Gastroesophageal sphincter (tissue), 4 donors: ENCODE results near the gene TTC23. TPM values are rescaled to one million over a fixed set of nuclear protein-coding genes. Genes with fewer than 3 reads are reported as not detected.

ENCODE experiments used
- ATAC-seq: fragments of 150-250 bp; one replicate; pipeline ENCODE4 v1.9.1; 2016; ENCODE audit warnings: mild to moderate bottlenecking, moderate library complexity
- H3K27ac ChIP-seq, 4 donors: fragments of 200-600 bp; sonication (generic) in 3 of 4; 1 replicate in 3 of 4; 2 replicates in 1 of 4; pipeline ENCODE4 v1.5.1; 2016 to 2019
- H3K27me3 ChIP-seq: fragments of 200-600 bp; sonication (generic); one replicate; pipeline ENCODE4 v1.5.1; 2019
- H3K36me3 ChIP-seq, 2 donors: fragments of 200-600 bp; sonication (generic); one replicate each; pipeline ENCODE4 v1.5.1; 2019; ENCODE audit warnings: control low read depth in 1 of 2
- H3K4me1 ChIP-seq, 3 donors: fragments of 200-600 bp; sonication (generic); 1 replicate in 2 of 3; 2 replicates in 1 of 3; pipeline ENCODE4 v1.5.1; 2016 to 2019; ENCODE audit warnings: control low read depth in 2 of 3
- H3K4me3 ChIP-seq, 2 donors: fragments of 200-600 bp; sonication (generic); one replicate each; pipeline ENCODE4 v1.5.1; 2019; ENCODE audit warnings: mild to moderate bottlenecking in 1 of 2, moderate library complexity in 1 of 2
- H3K9me3 ChIP-seq, 3 donors: fragments of 200-600 bp; sonication (generic); one replicate each; pipeline ENCODE4 v1.5.1; 2017 to 2019; ENCODE audit warnings: control low read depth in 2 of 3
- EP300 ChIP-seq: sonication (generic); formaldehyde crosslinking; IDR thresholded peaks from one replicate; pipeline ENCODE4 v1.6.1; 2017; ENCODE audit warnings: antibody characterized with exemption, mild to moderate bottlenecking
- POLR2A ChIP-seq, 2 donors: fragments of 450-650 bp; IDR thresholded peaks; one replicate each; pipeline ENCODE4 v1.6.1; 2017; ENCODE audit warnings: antibody characterized with exemption in 2 of 2, mild to moderate bottlenecking in 2 of 2, moderate library complexity in 1 of 2
- POLR2AphosphoS5 ChIP-seq: sonication (generic); formaldehyde crosslinking; IDR thresholded peaks from one replicate; pipeline ENCODE4 v1.6.1; 2017; ENCODE audit warnings: antibody characterized with exemption
- WGBS, 2 donors: methylation state at CpG; one replicate each; pipeline ENCODE4 v1.1.5; 2018; ENCODE audit warnings: low coverage in 1 of 2; 5-methylcytosine and 5-hydroxymethylcytosine counted together
- total RNA-seq, 4 donors: library from RNA; depleted of rRNA; stranded (reverse); fragments of >200 nt; gene quantifications; one replicate each; pipeline ENCODE4 v1.1.0, GENCODE V29; 2016
- TF ChIP-seq, protein P1 (sequence below), 4 experiments: fragments of 200-600 bp in 2 of 4; fragments of 450-650 bp in 2 of 4; sonication (generic) in 1 of 4; IDR thresholded peaks; one replicate each; pipeline ENCODE4 v1.5.1; 2017 to 2019; ENCODE audit warnings: antibody characterized with exemption in 4 of 4, mild to moderate bottlenecking in 2 of 4, moderate library complexity in 2 of 4

TTC23 gene
- total RNA-seq, 4 donors from 2014 or later, result 13.7 to 33.3 (median 20.0) TPM

DNA sequence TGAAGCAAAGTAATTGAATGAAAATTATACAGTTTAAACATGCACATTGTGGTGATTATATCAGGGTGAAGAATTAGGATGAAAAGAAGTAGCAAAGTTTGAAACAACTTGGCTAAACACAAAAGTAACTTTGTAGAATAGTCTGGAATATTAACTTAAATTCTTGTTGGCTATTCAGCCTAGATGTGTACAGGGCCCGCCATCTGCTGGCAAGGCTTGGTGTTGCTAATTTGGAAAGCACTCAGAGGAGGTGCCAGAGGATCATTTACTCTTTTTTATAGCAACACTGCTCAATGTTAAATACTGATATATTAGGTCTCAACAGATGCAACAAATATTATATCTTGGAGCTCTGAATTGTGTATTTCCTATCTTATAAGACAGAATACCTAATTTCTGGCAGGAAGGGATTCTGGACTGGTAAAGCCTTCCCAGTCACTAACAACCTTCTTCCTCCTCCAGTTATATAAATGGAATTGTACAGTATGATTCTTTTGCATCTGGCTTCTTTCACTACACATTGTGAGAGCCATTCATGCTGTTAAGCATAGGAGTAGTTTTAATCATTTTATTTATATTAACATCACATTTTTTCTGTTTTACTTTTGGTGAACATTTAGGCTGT is 36.1 kb downstream of the TTC23 start:
- H3K4me3 ChIP-seq, result no peak overlapping the region
- 0% methylated on average over 1 of the region's 1 CpG for WGBS, 2 donors
- ATAC-seq, result peak; percentile 57
- peaks cover 0 to 30% of the 10 kb centered on the region in 2 donors for H3K36me3 ChIP-seq
- peak overlapping the region; percentile 85 to 92 (median 88) for H3K27ac ChIP-seq
- TF ChIP-seq POLR2A (IDR thresholded peaks at IDR 0.05) (no peak), POLR2AphosphoS5 (peak; percentile 51), EP300 (no peak)
- TF ChIP-seq, protein P1, sequence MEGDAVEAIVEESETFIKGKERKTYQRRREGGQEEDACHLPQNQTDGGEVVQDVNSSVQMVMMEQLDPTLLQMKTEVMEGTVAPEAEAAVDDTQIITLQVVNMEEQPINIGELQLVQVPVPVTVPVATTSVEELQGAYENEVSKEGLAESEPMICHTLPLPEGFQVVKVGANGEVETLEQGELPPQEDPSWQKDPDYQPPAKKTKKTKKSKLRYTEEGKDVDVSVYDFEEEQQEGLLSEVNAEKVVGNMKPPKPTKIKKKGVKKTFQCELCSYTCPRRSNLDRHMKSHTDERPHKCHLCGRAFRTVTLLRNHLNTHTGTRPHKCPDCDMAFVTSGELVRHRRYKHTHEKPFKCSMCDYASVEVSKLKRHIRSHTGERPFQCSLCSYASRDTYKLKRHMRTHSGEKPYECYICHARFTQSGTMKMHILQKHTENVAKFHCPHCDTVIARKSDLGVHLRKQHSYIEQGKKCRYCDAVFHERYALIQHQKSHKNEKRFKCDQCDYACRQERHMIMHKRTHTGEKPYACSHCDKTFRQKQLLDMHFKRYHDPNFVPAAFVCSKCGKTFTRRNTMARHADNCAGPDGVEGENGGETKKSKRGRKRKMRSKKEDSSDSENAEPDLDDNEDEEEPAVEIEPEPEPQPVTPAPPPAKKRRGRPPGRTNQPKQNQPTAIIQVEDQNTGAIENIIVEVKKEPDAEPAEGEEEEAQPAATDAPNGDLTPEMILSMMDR (IDR thresholded peaks at IDR 0.05), result peak; percentile 85 to 96 (median 91)
- H3K4me1 ChIP-seq, result peaks cover 0 to 56% (median 21%) of the 10 kb centered on the region in 3 donors
- no peaks in the 10 kb centered on the region for H3K9me3 ChIP-seq
- no peaks in the 10 kb centered on the region for H3K27me3 ChIP-seq

DNA sequence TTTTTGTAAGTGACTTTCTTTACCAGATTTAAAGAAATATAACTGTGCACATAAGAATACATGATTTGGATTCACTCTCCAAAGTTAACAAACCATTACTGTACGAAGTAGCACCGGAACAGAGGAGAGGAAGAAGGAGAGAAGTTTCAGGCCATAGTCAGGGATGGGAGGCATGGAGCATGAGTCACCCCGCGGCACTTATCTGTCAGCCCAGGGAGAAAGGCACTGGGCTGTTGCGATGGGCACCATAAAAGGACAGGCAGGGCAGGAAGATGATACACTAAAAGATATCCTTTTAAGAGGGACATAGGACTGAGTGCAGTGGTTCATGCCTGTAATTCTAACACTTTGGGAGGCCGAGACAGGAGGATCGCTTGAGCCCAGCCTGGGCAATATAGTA is 37.0 kb downstream of the TTC23 start:
- Histone ChIP-seq H3K4me1 (peaks cover 0 to 56% (median 21%) of the 10 kb centered on the region in 3 donors), H3K27me3 (no peaks in the 10 kb centered on the region), H3K36me3 (peaks cover 0 to 21% of the 10 kb centered on the region in 2 donors), H3K27ac (peak overlapping the region; percentile 85 to 92 (median 88)), H3K9me3 (no peaks in the 10 kb centered on the region), H3K4me3 (no peak overlapping the region)
- TF ChIP-seq POLR2AphosphoS5, result peak; percentile 57
- TF ChIP-seq, protein P1 (IDR thresholded peaks at IDR 0.05), result no peak
- WGBS, 2 donors, result 43 to 54% methylated on average over 6 to 7 of the region's 7 CpGs
- ATAC-seq, result peak; percentile 81

DNA sequence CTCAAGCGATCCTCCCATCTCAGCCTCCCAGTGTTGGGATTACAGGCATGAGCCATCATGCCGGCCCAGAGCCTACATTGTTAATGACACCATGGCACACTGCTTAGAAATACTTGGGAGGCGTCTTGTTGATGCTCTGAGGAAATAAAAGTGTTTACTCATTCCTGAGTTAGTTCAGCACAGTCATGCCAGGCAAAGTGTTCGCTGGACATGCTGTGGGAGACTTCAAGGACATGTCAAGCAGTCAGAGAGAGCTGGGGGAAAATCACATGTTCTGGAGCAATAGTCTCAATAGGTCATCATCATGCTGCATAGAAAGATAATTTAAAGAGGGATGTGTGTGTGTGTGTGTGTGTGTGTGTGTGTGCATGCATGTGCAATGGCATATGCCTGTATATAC is 37.5 kb downstream of the TTC23 start:
- peak; percentile 40 for ATAC-seq

DNA sequence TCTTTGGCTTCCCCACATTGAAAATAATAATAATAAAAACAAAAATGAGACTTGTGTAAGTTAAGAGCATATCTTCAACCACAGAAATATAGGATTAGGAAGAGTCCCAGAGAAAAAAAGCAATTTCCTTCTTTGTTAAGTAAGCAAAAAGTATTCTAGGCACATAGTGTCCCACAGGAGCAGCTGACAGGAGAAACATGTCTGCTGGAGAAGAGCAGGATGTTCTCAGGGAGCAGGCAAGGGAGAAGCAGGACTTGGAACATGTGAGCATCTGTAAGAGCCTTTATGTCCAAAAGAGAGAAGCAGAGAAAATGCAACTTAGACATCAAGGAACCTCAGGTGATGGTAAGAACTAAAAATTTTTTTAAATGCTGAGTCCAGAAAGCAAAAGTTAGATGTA is 39.0 kb downstream of the TTC23 start:
- H3K27me3 ChIP-seq, result no peaks in the 10 kb centered on the region
- TF ChIP-seq POLR2AphosphoS5 (peak; percentile 92), EP300 (peak; percentile 86)
- TF ChIP-seq, protein P1 (IDR thresholded peaks at IDR 0.05), result no peak
- no peaks in the 10 kb centered on the region for H3K9me3 ChIP-seq
- ATAC-seq, result peak; percentile 74
- H3K4me3 ChIP-seq, result no peak overlapping the region
- peak overlapping the region; percentile 85 to 92 (median 88) for H3K27ac ChIP-seq
- H3K4me1 ChIP-seq, result peaks cover 0 to 56% (median 21%) of the 10 kb centered on the region in 3 donors
- peaks cover 0 to 9% of the 10 kb centered on the region in 2 donors for H3K36me3 ChIP-seq

More for the DNA sequence above, 37.5 kb downstream of the TTC23 start:
- WGBS, 2 donors, result 44 to 52% methylated on average over 4 of the region's 4 CpGs
- H3K27me3 ChIP-seq, result no peaks in the 10 kb centered on the region
- H3K9me3 ChIP-seq, result no peaks in the 10 kb centered on the region
- peak overlapping the region; percentile 85 to 92 (median 88) for H3K27ac ChIP-seq
- H3K4me3 ChIP-seq, result no peak overlapping the region
- H3K4me1 ChIP-seq, result peaks cover 0 to 56% (median 21%) of the 10 kb centered on the region in 3 donors
- H3K36me3 ChIP-seq, result peaks cover 0 to 16% of the 10 kb centered on the region in 2 donors
- TF ChIP-seq, protein P1 (IDR thresholded peaks at IDR 0.05), result no peak
- TF ChIP-seq POLR2AphosphoS5 (peak; percentile 79), POLR2A (IDR thresholded peaks at IDR 0.05) (no peak), EP300 (no peak)

DNA sequence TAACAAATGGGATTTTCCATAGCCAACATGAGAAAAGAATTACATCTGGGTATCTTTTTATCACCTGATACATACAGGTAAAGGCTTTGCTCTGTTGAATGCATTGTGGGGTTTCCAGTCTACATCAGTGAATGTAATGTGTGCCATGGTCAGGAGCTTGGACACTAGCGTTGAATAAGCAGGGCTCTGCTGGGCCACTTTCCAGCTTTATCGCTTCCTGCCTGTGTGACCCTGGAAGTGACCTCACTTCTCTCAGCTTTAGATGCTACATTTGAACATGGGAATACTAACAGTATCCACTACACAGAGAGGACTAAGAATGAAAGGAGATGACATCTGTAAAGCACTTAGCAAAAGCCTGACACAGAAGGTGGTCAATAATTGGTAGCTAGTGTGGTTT is 40.1 kb downstream of the TTC23 start:
- Histone ChIP-seq H3K4me3 (no peak overlapping the region), H3K36me3 (no peaks in the 10 kb centered on the region), H3K9me3 (no peaks in the 10 kb centered on the region), H3K27ac (peak overlapping the region; percentile 1 to 92 (median 88)), H3K27me3 (no peaks in the 10 kb centered on the region), H3K4me1 (peaks cover 0 to 56% (median 21%) of the 10 kb centered on the region in 3 donors)
- TF ChIP-seq POLR2A (IDR thresholded peaks at IDR 0.05) (no peak), EP300 (no peak), POLR2AphosphoS5 (no peak)
- TF ChIP-seq, protein P1 (IDR thresholded peaks at IDR 0.05), result no peak
- 65 to 71% methylated on average over 1 to 2 of the region's 2 CpGs for WGBS, 2 donors
- no peak for ATAC-seq
